ENCODE results near the gene CABLES1.

CABLES1 gene

GRCh38 chr18:23127090-23127489 lies 8.2 kb upstream of the CABLES1 start:
- TF ChIP-seq, protein P1, sequence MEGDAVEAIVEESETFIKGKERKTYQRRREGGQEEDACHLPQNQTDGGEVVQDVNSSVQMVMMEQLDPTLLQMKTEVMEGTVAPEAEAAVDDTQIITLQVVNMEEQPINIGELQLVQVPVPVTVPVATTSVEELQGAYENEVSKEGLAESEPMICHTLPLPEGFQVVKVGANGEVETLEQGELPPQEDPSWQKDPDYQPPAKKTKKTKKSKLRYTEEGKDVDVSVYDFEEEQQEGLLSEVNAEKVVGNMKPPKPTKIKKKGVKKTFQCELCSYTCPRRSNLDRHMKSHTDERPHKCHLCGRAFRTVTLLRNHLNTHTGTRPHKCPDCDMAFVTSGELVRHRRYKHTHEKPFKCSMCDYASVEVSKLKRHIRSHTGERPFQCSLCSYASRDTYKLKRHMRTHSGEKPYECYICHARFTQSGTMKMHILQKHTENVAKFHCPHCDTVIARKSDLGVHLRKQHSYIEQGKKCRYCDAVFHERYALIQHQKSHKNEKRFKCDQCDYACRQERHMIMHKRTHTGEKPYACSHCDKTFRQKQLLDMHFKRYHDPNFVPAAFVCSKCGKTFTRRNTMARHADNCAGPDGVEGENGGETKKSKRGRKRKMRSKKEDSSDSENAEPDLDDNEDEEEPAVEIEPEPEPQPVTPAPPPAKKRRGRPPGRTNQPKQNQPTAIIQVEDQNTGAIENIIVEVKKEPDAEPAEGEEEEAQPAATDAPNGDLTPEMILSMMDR (IDR thresholded peaks at IDR 0.05; ENCODE audit: insufficient read depth, missing control alignments): no peak
- FAIRE-seq (no peak), DNase-seq (ENCODE audit: insufficient read length, low spot score) (no peak)

DNA sequence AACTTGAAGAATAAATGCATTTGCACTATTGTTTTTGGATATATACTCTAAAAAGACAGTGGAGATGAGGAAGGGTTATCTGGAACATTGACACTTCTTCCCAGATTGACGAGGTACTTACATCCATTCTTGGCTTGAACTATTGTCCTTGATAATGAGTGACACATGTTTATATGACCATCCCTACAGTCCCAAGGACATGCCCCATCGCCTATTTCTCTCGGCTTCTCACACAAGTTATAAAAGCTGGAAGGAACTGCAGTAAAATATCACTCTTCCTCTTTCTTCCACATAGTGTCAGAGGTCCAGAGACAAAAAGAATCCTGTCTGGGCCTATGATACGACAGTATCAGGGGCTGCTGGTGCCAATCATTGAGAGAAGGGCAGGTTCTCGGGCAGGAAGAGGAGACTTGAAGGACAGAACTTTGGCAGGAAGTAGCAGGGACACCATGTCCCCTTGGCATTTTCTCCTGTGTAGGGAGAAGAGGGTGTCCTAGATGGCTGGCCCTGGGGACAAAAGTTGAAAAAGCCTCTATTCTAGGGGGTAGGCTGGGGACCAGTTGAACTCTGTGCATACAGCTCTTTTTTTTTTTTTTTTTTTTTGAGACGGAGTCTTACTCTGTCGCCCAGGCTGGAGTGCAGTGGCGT lies 5.8 kb upstream of the CABLES1 start:
- FAIRE-seq (no peak), DNase-seq (ENCODE audit: insufficient read length, low spot score) (no peak)
- TF ChIP-seq, protein P1 (IDR thresholded peaks at IDR 0.05; ENCODE audit: insufficient read depth, missing control alignments): no peak

DNA sequence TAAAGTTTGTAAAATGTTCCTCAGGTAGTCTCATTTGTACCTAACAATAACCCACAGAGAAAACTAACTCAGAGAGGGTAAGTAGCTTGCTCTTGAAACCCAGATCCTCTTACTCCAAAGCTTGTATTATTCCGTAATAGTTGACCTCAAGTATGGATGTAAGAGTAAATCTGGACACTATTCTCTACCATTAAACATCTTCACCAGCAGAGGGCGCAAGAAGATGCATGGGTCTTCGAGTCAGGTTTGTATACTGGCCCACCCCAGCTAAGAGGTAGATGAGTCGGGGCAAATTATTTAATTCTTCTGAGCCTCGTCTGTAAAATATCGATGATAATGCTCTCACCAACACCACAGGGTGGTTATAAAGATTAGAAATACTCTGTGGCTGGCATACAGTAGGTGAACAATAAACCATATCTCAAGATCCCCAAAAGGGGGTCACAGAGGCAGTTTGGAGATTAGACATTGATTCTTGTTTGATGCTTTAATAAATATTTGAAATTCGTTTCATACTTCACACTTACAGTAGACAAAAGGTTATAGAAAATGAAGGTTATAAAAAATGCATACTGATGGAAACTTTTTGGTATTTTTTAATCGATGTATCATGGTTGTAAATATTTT lies 3.5 kb upstream of the CABLES1 start:
- DNase-seq (ENCODE audit: insufficient read length, low spot score) (peak; percentile 75), FAIRE-seq (peak; percentile 98)
- TF ChIP-seq, protein P1 (IDR thresholded peaks at IDR 0.05; ENCODE audit: insufficient read depth, missing control alignments): peak; percentile 76

DNA sequence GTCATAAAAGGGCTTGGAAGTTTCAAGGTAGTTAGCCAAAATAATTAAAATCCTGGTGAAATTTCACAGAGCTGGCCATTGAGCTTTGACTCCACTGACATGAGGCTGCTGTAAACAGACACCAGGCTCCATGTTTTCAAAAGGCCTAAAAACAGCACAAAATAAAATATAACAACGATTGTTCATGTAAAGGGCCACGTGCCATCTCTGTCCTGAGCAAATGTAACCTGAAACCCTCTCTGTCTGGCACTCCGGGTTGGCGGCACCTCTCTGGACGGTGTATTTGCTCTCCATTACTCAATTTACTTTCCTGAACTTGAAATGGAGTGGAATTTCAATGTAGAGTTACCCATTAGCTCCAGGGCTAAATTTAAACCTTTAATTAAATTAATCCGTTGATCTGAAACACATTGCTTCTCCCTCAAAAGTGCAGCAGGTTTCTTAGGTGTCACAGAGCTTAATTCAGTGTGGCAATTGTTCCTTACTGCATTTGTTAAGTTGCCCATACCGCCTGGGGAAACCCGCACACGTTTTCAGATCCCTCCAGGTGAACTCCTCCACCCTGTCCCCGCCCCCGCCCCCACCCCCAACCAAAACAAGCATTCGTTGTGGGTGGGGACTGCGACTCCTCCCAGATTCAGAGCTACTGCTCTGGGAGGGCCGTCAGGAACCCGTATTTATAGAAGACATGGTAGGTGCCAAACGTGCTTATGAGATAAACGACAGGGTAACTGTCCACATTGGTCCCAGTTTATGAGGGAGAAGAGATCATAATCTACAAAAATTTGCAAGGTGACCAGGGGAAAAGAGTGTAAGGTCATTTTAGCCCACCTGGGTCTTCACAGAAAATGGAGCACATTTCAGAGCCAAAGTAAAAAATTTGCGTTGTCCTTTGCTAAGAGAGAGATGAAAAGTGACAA lies 1.2 kb upstream of the CABLES1 start:
- TF ChIP-seq, protein P1 (IDR thresholded peaks at IDR 0.05; ENCODE audit: insufficient read depth, missing control alignments): no peak
- FAIRE-seq: no peak
- DNase-seq (ENCODE audit: insufficient read length, low spot score): peak; percentile 54

- FAIRE-seq: no peak
- no peak for DNase-seq (ENCODE audit: insufficient read length, low spot score)
- TF ChIP-seq, protein P1 (IDR thresholded peaks at IDR 0.05; ENCODE audit: insufficient read depth, missing control alignments): no peak
Measured at GRCh38 chr18:23135550-23136325, 453 bp downstream of the CABLES1 start.

- DNase-seq (ENCODE audit: insufficient read length, low spot score) (peak; percentile 48), FAIRE-seq (no peak)
- TF ChIP-seq, protein P1 (IDR thresholded peaks at IDR 0.05; ENCODE audit: insufficient read depth, missing control alignments): no peak
Measured at GRCh38 chr18:23136326-23137096, 1.2 kb downstream of the CABLES1 start.
